LNCaP clone FGC (cell line): Measurements from ENCODE around the gene DLX4.

Experiments used
- DNase-seq: peaks from one replicate; pipeline ENCODE4 v3.0.0-alpha.2; 2011; ENCODE audit warnings: low read depth
- H3K4me3 ChIP-seq: 2 replicates; pipeline ENCODE4 v1.5.1; 2011; ENCODE audit warnings: mild to moderate bottlenecking, low read depth, low read length, control low read depth
- TF ChIP-seq, protein P1 (sequence below): IDR thresholded peaks from 2 replicates; pipeline ENCODE4 v1.5.1; 2012; ENCODE audit warnings: mild to moderate bottlenecking; ENCODE audit not compliant: control insufficient read depth, insufficient read depth; ENCODE audit errors: extremely low read depth

DLX4 gene

DNA sequence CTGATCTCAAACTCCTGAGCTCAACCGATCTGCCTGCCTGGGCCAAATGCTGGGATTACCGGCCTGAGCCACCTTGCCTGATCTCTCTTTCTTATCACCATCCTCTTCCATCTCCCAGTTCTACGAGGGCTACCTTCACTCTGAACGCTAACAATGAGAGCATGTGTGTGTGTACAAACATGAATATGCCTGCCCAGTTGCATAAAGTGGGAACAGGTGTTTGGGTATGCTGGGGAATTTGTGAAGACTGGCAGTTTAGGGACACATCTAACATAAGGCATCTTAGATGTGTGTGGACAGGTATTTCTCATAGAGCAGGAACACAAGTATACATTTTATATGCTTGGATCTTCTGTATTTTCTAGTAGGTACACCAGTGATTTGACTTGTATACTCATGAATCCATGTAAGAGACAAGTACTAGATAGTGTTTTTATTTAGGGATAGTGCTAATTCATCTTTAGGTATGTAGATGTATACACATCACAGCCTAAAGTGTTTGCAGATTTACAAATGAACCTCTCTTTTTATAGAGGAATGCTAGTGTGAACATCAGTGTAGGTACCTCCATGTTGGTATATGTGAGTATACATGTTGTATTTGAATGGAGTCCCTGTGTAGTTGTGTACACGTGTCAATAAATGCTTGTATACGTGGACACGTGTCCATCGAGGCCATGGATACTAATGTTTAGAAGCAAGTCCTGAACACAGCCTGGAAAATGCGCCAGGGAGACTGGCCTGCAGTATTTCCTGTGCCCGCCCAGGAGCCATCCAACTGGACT is 1.2 kb upstream of the DLX4 start:
- no peak for DNase-seq
- no peak overlapping the region for H3K4me3 ChIP-seq
- TF ChIP-seq, protein P1, sequence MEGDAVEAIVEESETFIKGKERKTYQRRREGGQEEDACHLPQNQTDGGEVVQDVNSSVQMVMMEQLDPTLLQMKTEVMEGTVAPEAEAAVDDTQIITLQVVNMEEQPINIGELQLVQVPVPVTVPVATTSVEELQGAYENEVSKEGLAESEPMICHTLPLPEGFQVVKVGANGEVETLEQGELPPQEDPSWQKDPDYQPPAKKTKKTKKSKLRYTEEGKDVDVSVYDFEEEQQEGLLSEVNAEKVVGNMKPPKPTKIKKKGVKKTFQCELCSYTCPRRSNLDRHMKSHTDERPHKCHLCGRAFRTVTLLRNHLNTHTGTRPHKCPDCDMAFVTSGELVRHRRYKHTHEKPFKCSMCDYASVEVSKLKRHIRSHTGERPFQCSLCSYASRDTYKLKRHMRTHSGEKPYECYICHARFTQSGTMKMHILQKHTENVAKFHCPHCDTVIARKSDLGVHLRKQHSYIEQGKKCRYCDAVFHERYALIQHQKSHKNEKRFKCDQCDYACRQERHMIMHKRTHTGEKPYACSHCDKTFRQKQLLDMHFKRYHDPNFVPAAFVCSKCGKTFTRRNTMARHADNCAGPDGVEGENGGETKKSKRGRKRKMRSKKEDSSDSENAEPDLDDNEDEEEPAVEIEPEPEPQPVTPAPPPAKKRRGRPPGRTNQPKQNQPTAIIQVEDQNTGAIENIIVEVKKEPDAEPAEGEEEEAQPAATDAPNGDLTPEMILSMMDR, result no peak

DNA sequence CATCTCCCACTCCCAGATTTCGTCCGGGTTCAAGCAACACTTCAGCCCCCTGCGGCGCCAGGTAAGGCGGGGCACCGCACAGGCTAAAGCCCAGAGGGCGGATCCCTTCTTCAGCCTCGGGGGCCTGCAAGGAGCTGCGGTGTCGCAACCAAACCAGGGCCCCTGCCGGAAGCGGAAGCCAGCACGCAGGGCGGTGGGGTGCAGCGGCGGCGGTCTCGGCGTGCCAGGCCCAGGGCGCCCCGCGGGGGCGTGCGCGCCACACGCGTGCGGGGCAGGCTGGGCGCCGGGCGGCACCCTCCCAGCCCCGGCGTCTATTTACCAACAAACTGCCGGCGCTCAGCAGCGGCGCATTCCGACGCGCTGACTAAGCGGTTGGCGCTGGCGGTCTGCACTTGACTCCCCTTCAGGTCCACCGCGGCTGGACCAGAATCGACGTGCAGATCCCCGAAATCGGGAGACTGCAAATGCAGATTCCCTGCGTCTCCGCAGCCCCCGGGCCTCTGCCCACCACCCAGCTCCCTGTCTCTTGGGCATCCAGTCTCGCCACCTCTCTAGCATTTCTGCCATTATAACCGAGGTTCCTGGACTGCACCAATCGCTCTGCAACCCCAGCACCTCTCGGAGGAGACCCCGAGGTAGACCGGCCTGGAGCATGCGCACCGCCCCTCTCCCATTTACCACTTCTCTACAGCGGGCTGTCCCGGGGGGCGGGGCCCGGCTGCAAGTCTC is 421 bp upstream of the DLX4 start:
- no peak overlapping the region for H3K4me3 ChIP-seq
- TF ChIP-seq, protein P1, result no peak
- DNase-seq, result no peak

DNA sequence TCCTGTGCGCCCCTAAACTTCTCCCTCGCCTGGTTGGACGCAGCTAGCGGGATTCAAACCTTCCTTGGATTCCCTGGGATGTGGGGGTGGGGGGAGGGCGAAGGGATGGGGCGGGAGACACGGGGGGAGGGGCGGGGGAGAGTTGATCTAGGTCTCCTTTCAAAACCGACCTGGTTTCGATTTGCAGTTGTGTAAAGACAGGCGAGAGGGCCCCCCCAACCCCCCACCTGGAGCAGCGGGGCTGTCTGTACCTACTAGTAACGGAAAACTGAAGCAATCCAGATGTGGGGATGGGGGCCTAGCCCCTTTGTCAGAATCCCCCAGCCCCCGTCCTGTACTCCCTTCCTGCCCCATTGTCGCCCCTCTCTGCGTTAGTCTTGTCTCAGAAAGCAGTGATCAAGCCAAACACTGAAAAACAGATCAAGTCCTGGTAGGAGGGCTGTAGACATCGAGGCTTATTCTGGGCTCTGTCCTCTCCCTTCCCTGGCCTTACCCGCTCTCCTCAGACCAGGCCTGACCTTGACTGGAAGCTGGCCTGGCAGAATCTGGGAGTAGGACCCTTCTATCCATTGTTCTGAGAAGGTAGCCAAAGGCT is 902 bp downstream of the DLX4 start:
- DNase-seq, result no peak
- no peak overlapping the region for H3K4me3 ChIP-seq
- TF ChIP-seq, protein P1, result no peak

DNA sequence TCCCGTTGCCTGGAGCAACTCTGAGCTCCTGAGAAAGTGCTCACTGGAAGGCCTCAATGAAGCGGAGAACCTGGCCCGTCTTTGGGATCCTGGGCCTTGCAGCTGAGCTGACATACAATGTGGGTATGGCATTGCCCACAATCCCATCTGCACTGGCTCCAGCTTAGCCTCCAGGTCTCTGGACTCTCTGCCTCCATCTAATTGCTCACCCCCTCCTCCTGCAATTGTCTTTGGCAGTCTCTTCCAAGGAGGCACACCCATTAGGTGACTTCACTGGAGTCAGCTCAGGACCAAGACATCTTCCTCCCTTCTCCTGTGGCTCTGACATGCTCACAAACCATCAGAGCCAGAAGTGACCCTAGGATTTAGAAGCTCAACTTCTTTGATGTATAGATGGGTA is 1.5 kb downstream of the DLX4 start:
- H3K4me3 ChIP-seq, result no peak overlapping the region
- DNase-seq, result no peak
- TF ChIP-seq, protein P1, result no peak

DNA sequence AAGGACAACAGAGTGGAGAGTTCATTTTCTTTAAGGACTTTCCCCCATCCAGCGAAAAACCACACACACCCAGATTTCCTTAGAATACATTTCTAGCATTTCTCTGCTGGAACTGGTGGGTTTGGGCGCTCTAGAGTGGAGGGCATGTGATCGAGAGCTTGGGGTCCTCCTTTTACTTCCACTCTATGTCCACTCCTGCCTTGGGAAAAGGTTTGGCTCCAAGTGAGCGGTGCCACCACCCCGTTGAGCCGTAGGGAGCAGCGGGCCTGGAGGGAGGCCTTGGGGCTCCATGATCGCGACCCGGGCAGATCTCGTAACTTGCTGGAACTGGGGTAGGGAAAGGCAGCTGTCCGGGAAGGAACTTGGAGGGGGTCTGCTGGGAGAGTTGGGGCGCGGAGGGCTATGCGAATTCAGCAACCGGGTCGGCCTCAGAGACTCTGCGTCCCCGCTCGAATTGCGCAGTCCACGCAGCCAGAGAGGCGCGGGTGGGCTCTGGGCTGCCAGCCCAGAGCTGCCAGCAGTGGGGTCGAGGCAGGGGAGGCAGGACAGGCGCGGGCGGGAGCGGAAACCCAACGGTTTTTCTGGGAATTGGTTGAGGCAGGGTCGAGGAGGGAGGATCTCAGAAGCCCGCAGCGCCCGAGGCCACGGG is 2.3 kb downstream of the DLX4 start:
- no peak for DNase-seq
- TF ChIP-seq, protein P1, result no peak
- H3K4me3 ChIP-seq, result no peak overlapping the region

DNA sequence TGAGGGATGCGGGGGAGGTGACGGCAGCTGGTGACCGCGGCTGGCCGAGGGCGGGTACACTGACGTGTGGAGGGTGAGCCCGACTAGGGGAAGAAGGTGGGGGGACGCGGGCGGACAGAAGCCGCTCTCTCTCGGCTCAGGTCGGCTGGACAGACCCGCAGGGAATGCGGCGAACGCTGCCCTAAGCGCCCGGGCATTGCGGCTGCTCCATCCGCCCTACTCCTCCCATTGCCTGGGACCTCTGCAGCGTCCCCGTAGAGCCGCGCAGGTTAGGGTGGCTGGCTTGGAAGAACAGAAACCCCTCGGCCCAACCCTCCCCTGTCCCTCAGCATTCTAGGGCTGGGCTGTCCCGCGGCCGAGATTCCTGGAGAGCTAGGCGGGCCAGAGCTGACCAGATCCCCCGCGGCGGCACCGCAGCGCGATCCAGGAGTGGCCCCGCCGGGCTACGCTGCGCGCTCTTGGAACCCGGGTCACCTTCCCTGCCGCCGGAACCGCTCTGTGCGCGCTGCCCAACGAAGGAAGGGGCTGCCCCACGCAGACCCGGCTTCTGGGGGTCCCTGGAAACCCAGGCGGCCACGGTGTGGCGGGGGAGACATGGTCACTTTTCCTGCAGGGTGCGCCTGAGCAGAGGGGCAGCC is 3.0 kb downstream of the DLX4 start:
- no peak for DNase-seq
- TF ChIP-seq, protein P1, result no peak
- H3K4me3 ChIP-seq, result no peak overlapping the region
